ENCODE results near the gene EXO1. TPM values are rescaled to one million over a fixed set of nuclear protein-coding genes. Genes with fewer than 3 reads are reported as not detected.
A peak's percentile ranks its signal among the peaks of the same experiment; 100 is the strongest.

Gene EXO1
- total RNA-seq, 3 donors from 2014 or later: 2.0 to 7.4 (median 2.1) TPM

- Histone ChIP-seq H3K9me3 (no peaks in the 10 kb centered on the region), H3K4me1 (ENCODE audit: low read depth) (peaks cover 5% of the 10 kb centered on the region), H3K36me3 (ENCODE audit: low read depth) (no peaks in the 10 kb centered on the region), H3K4me3 (no peak overlapping the region)
- intact Hi-C loops (cut with DNase I, micrococcal nuclease): no loop called here
- DNase-seq (no peak), ATAC-seq (no peak)
- TF ChIP-seq, protein P1, sequence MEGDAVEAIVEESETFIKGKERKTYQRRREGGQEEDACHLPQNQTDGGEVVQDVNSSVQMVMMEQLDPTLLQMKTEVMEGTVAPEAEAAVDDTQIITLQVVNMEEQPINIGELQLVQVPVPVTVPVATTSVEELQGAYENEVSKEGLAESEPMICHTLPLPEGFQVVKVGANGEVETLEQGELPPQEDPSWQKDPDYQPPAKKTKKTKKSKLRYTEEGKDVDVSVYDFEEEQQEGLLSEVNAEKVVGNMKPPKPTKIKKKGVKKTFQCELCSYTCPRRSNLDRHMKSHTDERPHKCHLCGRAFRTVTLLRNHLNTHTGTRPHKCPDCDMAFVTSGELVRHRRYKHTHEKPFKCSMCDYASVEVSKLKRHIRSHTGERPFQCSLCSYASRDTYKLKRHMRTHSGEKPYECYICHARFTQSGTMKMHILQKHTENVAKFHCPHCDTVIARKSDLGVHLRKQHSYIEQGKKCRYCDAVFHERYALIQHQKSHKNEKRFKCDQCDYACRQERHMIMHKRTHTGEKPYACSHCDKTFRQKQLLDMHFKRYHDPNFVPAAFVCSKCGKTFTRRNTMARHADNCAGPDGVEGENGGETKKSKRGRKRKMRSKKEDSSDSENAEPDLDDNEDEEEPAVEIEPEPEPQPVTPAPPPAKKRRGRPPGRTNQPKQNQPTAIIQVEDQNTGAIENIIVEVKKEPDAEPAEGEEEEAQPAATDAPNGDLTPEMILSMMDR (IDR thresholded peaks at IDR 0.05): no peak
These were observed 5.4 kb upstream of the EXO1 start for GRCh38 chr1:241842565-241842964.

GRCh38 chr1:241844593-241844992 lies 3.4 kb upstream of the EXO1 start:
- Histone ChIP-seq H3K4me3 (no peak overlapping the region), H3K36me3 (ENCODE audit: low read depth) (no peaks in the 10 kb centered on the region), H3K9me3 (no peaks in the 10 kb centered on the region), H3K4me1 (ENCODE audit: low read depth) (peaks cover 11% of the 10 kb centered on the region)
- no peak for DNase-seq
- ATAC-seq: no peak
- intact Hi-C loops (cut with DNase I, micrococcal nuclease): no loop called here
- TF ChIP-seq, protein P1 (IDR thresholded peaks at IDR 0.05): no peak

DNA sequence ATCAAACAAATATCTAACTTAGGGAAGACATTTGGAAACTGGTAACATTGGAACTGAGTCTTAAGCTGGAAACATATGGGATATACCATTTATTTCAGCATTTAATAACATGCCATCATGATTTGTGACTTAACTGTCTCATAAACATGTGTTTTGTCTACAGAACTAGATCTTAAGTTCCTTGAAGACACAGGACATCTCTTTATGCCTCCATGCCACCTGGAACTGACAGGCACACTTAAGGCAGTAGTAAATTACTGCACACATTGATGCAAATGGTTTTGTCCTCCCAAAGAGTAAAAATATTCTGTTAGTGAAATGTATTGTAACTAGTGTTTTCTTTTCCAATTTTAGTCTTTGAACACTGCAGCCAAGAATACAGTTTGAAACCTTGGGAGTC lies 1.6 kb upstream of the EXO1 start:
- Histone ChIP-seq H3K4me3 (no peak overlapping the region), H3K9me3 (no peaks in the 10 kb centered on the region), H3K4me1 (ENCODE audit: low read depth) (peaks cover 11% of the 10 kb centered on the region), H3K36me3 (ENCODE audit: low read depth) (no peaks in the 10 kb centered on the region)
- TF ChIP-seq, protein P1 (IDR thresholded peaks at IDR 0.05): no peak
- intact Hi-C loops (cut with DNase I, micrococcal nuclease): no loop called here
- ATAC-seq (no peak), DNase-seq (no peak)

GRCh38 chr1:241846862-241847539 lies 1.0 kb upstream of the EXO1 start:
- no peak overlapping the region for H3K4me3 ChIP-seq
- DNase-seq (no peak), ATAC-seq (no peak)
- no peaks in the 10 kb centered on the region for H3K9me3 ChIP-seq
- intact Hi-C loops (cut with DNase I, micrococcal nuclease): no loop called here
- TF ChIP-seq, protein P1 (IDR thresholded peaks at IDR 0.05): no peak
- peaks cover 11% of the 10 kb centered on the region for H3K4me1 ChIP-seq (ENCODE audit: low read depth)
- H3K36me3 ChIP-seq (ENCODE audit: low read depth): no peaks in the 10 kb centered on the region

- no peak for DNase-seq
- TF ChIP-seq, protein P1 (IDR thresholded peaks at IDR 0.05): no peak
- H3K36me3 ChIP-seq (ENCODE audit: low read depth): no peaks in the 10 kb centered on the region
- no peak for ATAC-seq
- no peaks in the 10 kb centered on the region for H3K9me3 ChIP-seq
- H3K4me3 ChIP-seq: peak overlapping the region; percentile 86
- peaks cover 11% of the 10 kb centered on the region for H3K4me1 ChIP-seq (ENCODE audit: low read depth)
- intact Hi-C loops (cut with DNase I, micrococcal nuclease): no loop called here
These were observed 536 bp upstream of the EXO1 start for GRCh38 chr1:241847540-241847795.

Data from mucosa of descending colon (tissue), 3 donors.